ENCODE results near the gene DHRS2. TPM values are rescaled to one million over a fixed set of nuclear protein-coding genes. Genes with fewer than 3 reads are reported as not detected.

DHRS2 gene
- total RNA-seq, 1 donor from 2014 or later, result not detected

- no peak for DNase-seq (ENCODE audit: low spot score in 2 of 2)
- intact Hi-C loops (cut with DNase I), result no loop called here
- Histone ChIP-seq H3K27ac (no peak overlapping the region), H3K27me3 (no peaks in the 10 kb centered on the region), H3K4me1 (no peaks in the 10 kb centered on the region), H3K36me3 (no peaks in the 10 kb centered on the region), H3K9me3 (no peaks in the 10 kb centered on the region), H3K4me3 (no peak overlapping the region)
- TF ChIP-seq CTCF (IDR thresholded peaks at IDR 0.05), result no peak
Observed at GRCh38 chr14:23621204-23621931, 14.8 kb upstream of the DHRS2 start.

- Histone ChIP-seq H3K36me3 (no peaks in the 10 kb centered on the region), H3K27ac (no peak overlapping the region), H3K4me1 (no peaks in the 10 kb centered on the region), H3K4me3 (no peak overlapping the region), H3K27me3 (no peaks in the 10 kb centered on the region), H3K9me3 (no peaks in the 10 kb centered on the region)
- DNase-seq (ENCODE audit: low spot score in 2 of 2), result no peak
- intact Hi-C loops (cut with DNase I), result no loop called here
- no peak for TF ChIP-seq CTCF (IDR thresholded peaks at IDR 0.05)
Observed at GRCh38 chr14:23621932-23622730, 14.0 kb upstream of the DHRS2 start.

- H3K27me3 ChIP-seq, result no peaks in the 10 kb centered on the region
- intact Hi-C loops (cut with DNase I), result no loop called here
- no peak for TF ChIP-seq CTCF (IDR thresholded peaks at IDR 0.05)
- no peak overlapping the region for H3K27ac ChIP-seq
- H3K4me1 ChIP-seq, result no peaks in the 10 kb centered on the region
- DNase-seq (ENCODE audit: low spot score in 2 of 2), result no peak
- no peaks in the 10 kb centered on the region for H3K36me3 ChIP-seq
- H3K9me3 ChIP-seq, result no peaks in the 10 kb centered on the region
- H3K4me3 ChIP-seq, result no peak overlapping the region
Observed at GRCh38 chr14:23622990-23623389, 13.2 kb upstream of the DHRS2 start.

GRCh38 chr14:23623962-23624361 is 12.2 kb upstream of the DHRS2 start:
- no peak for TF ChIP-seq CTCF (IDR thresholded peaks at IDR 0.05)

GRCh38 chr14:23624830-23625404 is 11.2 kb upstream of the DHRS2 start:
- H3K36me3 ChIP-seq, result no peaks in the 10 kb centered on the region
- DNase-seq (ENCODE audit: low spot score in 2 of 2), result no peak
- no peak overlapping the region for H3K27ac ChIP-seq
- no peaks in the 10 kb centered on the region for H3K27me3 ChIP-seq
- TF ChIP-seq CTCF (IDR thresholded peaks at IDR 0.05), result no peak
- intact Hi-C loops (cut with DNase I), result no loop called here
- H3K4me1 ChIP-seq, result no peaks in the 10 kb centered on the region
- no peak overlapping the region for H3K4me3 ChIP-seq
- no peaks in the 10 kb centered on the region for H3K9me3 ChIP-seq

More at GRCh38 chr14:23623962-23624361, 12.2 kb upstream of the DHRS2 start:
- intact Hi-C loops (cut with DNase I), result no loop called here
- Histone ChIP-seq H3K36me3 (no peaks in the 10 kb centered on the region), H3K9me3 (no peaks in the 10 kb centered on the region), H3K4me1 (no peaks in the 10 kb centered on the region), H3K27me3 (no peaks in the 10 kb centered on the region), H3K27ac (no peak overlapping the region), H3K4me3 (no peak overlapping the region)
- no peak for DNase-seq (ENCODE audit: low spot score in 2 of 2)
